ENCODE results near the gene EPC1. TPM values are rescaled to one million over a fixed set of nuclear protein-coding genes. Genes with fewer than 3 reads are reported as not detected.

Gene EPC1
- total and polyA plus RNA-seq, 2 of the 8 experiments (the other 6 are each of a cell fraction or from before 2014, with no cell fraction given): 23.7 to 42.3 TPM

GRCh38 chr10:32373031-32373430 lies 26.1 kb upstream of the EPC1 start:
- no peak overlapping the region for H2BK5ac ChIP-seq (ENCODE audit: low read depth, low read length)
- H4K91ac ChIP-seq (replicated peaks; ENCODE audit: insufficient read length, low read length): no peak overlapping the region
- H3K9me3 ChIP-seq (ENCODE audit: insufficient read depth in 2 of 2, low read depth in 1 of 2, low read length in 1 of 2): no peaks in the 10 kb centered on the region
- no peak overlapping the region for H3K27ac ChIP-seq (ENCODE audit: low read depth, low read length)
- H2BK12ac ChIP-seq (ENCODE audit: low read depth, low read length): no peak overlapping the region
- no peaks in the 10 kb centered on the region for H3K79me1 ChIP-seq (ENCODE audit: low read depth, low read length)
- no peak overlapping the region for H3K4ac ChIP-seq (replicated peaks; ENCODE audit: insufficient read length, low read depth, low read length)
- no peak overlapping the region for H4K8ac ChIP-seq (ENCODE audit: extremely low read depth, insufficient read depth, low read length)
- ChIA-PET CTCF (ENCODE audit: partially characterized antibody) (interaction anchor here (1.0 kb wide), 1 partner anchor 115 kb away, joined by 3 read pairs; no protein-coding TSS in a partner anchor), POLR2A (ENCODE audit: partially characterized antibody) (no interaction called here)
- no peak overlapping the region for H2BK20ac ChIP-seq (ENCODE audit: low read length)
- H2BK15ac ChIP-seq (ENCODE audit: low read length): no peak overlapping the region
- DNase-seq (ENCODE audit: low read depth in 1 of 2, low spot score in 2 of 2): no peak
- no peaks in the 10 kb centered on the region for H3K27me3 ChIP-seq (replicated peaks in 1 of 4; ENCODE audit: control insufficient read depth in 3 of 4, extremely low read depth in 1 of 4, insufficient read depth in 3 of 4, low read length in 3 of 4)
- no peak overlapping the region for H3K56ac ChIP-seq (replicated peaks; ENCODE audit: insufficient read length, low read depth, low read length)
- no peak overlapping the region for H3K4me2 ChIP-seq (ENCODE audit: insufficient read depth in 1 of 2, low read depth in 2 of 2, low read length in 2 of 2)
- no peak for FAIRE-seq
- no peak overlapping the region for H2AK5ac ChIP-seq (ENCODE audit: low read depth, low read length)
- no peak overlapping the region for H2BK120ac ChIP-seq (replicated peaks; ENCODE audit: low read depth, low read length)
- H3K4me3 ChIP-seq (ENCODE audit: extremely low read depth in 1 of 4, insufficient read depth in 2 of 4, low read depth in 3 of 4, low read length in 4 of 4): no peak overlapping the region
- H3K18ac ChIP-seq (ENCODE audit: extremely low read depth, low read length): no peak overlapping the region
- H3K14ac ChIP-seq (ENCODE audit: insufficient read length): no peak overlapping the region
- no peak overlapping the region for H2AFZ ChIP-seq (ENCODE audit: low read length)
- no peak overlapping the region for H4K5ac ChIP-seq (ENCODE audit: insufficient read length, low read depth, low read length)
- peaks cover 0 to 3% (median 0%) of the 10 kb centered on the region in 4 experiments; a peak in 1 of 7 replicates for H3K4me1 ChIP-seq (replicated peaks in 1 of 4; ENCODE audit: control insufficient read depth in 3 of 4, insufficient read depth in 4 of 4, low read length in 3 of 4)
- no peak overlapping the region for H3K9ac ChIP-seq (replicated peaks in 1 of 4; ENCODE audit: extremely low read depth in 1 of 4, low read depth in 3 of 4, low read length in 3 of 4)
- H4K20me1 ChIP-seq (replicated peaks in 1 of 2; ENCODE audit: control insufficient read depth in 1 of 2, insufficient read depth in 2 of 2, low read length in 2 of 2): no peaks in the 10 kb centered on the region
- H3K23ac ChIP-seq (ENCODE audit: insufficient read length): no peak overlapping the region
- peaks cover 0 to 62% of the 10 kb centered on the region in 2 experiments; a peak in 2 of 4 replicates for H3K79me2 ChIP-seq (ENCODE audit: control insufficient read depth in 1 of 2, insufficient read depth in 2 of 2, low read length in 2 of 2)
- H3K36me3 ChIP-seq (ENCODE audit: control insufficient read depth in 2 of 4, insufficient read depth in 4 of 4, low read length in 3 of 4): no peaks in the 10 kb centered on the region
- H3K23me2 ChIP-seq (ENCODE audit: low read depth, low read length): no peaks in the 10 kb centered on the region
- TF ChIP-seq BACH1 (IDR thresholded peaks at IDR 0.05; ENCODE audit: low read length) (no peak), SIN3A (conservative IDR thresholded peaks at IDR 0.05 in 1 of 2, IDR thresholded peaks at IDR 0.05 in 1 of 2; ENCODE audit: low read depth in 1 of 2, low read length in 2 of 2) (no peak), RXRA (IDR thresholded peaks at IDR 0.05; ENCODE audit: insufficient read depth, low read depth, low read length) (no peak), EZH2 (IDR thresholded peaks at IDR 0.05; ENCODE audit: low read depth, low read length, severe bottlenecking) (no peak), MAFK (IDR thresholded peaks at IDR 0.05; ENCODE audit: low read depth, low read length) (no peak), EGR1 (IDR thresholded peaks at IDR 0.05; ENCODE audit: borderline replicate concordance, low read depth, low read length) (no peak), MAX (IDR thresholded peaks at IDR 0.05) (no peak), NANOG (IDR thresholded peaks at IDR 0.05; ENCODE audit: insufficient read depth, low read depth, low read length, poor library complexity, severe bottlenecking) (no peak), SP4 (IDR thresholded peaks at IDR 0.05; ENCODE audit: low read length) (no peak), POLR2A (IDR thresholded peaks at IDR 0.05; ENCODE audit: control extremely low read depth in 1 of 2, low read depth in 2 of 2, low read length in 2 of 2) (no peak), ZNF274 (IDR thresholded peaks at IDR 0.05; ENCODE audit: borderline replicate concordance, extremely low read depth, low read length) (no peak), NRF1 (IDR thresholded peaks at IDR 0.05; ENCODE audit: low read depth, low read length) (no peak), CBX8 (IDR thresholded peaks at IDR 0.05; ENCODE audit: borderline replicate concordance, low read depth, low read length) (no peak), CTBP2 (IDR thresholded peaks at IDR 0.05; ENCODE audit: borderline replicate concordance, insufficient read depth, insufficient read length, low read length) (no peak), E2F6 (IDR thresholded peaks at IDR 0.05) (no peak)

Measured in H1 (cell line).